ENCODE results near the gene RABAC1.

RABAC1 gene

DNA sequence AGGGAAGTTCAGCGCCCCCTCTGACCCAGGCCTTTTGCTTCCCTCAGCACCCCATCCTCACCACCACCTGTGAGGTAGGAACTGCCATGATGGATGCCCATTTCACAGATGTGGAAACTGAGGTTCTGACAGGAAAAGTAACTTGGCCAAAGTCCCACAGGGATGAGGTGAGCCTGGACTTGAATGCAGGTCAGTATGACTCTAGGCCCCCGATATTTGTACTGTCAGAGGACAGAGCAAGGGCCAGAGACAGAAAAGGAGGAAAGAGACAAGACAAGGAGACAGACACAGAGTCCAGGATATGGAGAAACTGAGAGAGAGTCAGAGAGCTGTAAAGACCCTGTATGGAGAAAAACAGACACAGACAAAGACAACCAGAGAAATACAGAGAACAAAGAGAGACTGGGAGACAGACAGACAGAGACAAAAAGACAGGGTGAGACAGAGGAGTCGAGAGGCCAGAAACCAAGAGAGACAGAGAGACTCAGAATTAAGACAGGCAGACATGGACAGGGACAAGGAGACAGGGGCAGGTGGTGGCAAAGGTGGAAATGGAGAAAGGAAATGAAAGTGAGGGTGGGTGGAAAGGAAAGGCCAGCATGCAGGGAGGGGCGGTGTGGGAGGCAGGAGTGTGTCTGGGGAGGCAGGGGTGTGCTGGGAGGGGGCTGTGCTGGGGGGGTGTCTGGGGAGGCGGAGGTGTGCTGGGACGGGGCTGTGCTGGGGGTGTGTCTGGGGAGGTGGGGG lies 35.9 kb downstream of the RABAC1 start:
- TF ChIP-seq, protein P1, sequence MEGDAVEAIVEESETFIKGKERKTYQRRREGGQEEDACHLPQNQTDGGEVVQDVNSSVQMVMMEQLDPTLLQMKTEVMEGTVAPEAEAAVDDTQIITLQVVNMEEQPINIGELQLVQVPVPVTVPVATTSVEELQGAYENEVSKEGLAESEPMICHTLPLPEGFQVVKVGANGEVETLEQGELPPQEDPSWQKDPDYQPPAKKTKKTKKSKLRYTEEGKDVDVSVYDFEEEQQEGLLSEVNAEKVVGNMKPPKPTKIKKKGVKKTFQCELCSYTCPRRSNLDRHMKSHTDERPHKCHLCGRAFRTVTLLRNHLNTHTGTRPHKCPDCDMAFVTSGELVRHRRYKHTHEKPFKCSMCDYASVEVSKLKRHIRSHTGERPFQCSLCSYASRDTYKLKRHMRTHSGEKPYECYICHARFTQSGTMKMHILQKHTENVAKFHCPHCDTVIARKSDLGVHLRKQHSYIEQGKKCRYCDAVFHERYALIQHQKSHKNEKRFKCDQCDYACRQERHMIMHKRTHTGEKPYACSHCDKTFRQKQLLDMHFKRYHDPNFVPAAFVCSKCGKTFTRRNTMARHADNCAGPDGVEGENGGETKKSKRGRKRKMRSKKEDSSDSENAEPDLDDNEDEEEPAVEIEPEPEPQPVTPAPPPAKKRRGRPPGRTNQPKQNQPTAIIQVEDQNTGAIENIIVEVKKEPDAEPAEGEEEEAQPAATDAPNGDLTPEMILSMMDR (conservative IDR thresholded peaks at IDR 0.05; ENCODE audit: low read depth, low read length) = no peak
- no peak for DNase-seq (ENCODE audit: low read depth)
- no peak overlapping the region for H3K4me3 ChIP-seq (ENCODE audit: low read depth, low read length)

DNA sequence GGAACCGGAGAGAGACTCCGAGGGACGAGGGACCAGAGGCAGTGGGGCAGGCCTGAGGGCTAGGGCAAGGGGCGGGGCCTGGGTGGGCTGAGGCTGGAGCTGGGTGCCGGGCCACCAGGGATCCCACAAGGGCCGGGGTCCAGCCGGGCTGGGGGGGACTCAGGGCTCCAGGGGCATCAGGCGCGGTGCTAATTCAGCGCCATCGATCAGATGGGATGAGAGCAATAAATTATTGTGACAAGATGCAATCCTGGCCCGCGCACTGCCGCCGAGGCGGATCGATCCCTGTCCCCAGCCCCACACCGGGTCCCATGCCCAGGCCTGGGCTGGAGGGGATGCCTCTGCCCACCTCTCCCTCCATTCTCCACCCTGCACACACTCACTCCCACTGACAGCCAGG lies 36.5 kb downstream of the RABAC1 start:
- DNase-seq (ENCODE audit: low read depth) = no peak
- H3K4me3 ChIP-seq (ENCODE audit: low read depth, low read length) = no peak overlapping the region
- TF ChIP-seq, protein P1 (conservative IDR thresholded peaks at IDR 0.05; ENCODE audit: low read depth, low read length) = no peak

DNA sequence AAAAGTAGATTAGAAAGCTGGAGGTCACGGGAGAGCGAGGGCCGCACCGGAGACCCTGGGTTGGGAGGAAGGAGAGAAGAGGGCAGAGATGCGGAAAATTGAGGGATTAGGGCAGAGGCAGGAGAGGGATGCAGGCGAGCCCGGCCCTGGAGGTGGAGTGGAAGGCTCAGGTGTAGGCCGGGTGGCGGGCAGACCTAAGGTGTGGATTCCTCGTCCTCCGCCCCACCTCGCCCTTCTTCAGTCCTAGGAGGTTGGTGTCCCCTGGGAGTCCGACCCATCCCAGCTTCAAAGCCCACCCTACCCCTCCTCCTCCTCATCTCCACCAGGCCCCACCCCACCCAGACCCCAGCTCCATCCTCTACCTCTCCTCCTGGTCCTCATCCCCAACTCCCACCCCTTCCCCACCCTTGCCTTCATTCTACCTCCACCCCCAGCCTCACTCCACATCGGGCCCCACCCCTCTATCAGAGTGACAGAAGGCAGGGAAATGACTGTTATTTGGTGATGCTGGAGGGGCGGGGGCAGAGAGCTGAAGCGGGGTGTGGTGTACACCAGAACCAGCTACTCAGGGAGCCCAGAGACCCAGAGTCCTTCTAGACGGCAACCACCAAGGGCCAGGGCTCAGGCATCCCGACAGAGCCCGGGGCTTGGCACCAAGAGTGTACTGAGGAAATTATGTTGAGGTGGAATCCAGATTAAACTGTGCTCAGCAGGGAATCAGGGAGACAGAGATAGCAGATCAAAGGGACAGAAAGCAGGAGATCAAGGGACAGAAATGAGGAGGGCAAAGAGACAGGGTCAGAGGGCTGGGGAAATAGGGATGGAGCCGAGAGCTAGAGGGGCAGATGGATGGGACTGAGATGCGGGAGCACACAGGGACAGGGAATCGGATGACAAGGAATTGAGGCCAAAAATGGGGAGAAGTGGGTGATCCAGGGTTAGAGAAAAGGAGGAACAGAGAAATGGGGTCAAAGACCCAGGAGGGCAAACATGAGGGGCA lies 37.2 kb downstream of the RABAC1 start:
- DNase-seq (ENCODE audit: low read depth) = no peak
- H3K4me3 ChIP-seq (ENCODE audit: low read depth, low read length) = no peak overlapping the region
- TF ChIP-seq, protein P1 (conservative IDR thresholded peaks at IDR 0.05; ENCODE audit: low read depth, low read length) = no peak

DNA sequence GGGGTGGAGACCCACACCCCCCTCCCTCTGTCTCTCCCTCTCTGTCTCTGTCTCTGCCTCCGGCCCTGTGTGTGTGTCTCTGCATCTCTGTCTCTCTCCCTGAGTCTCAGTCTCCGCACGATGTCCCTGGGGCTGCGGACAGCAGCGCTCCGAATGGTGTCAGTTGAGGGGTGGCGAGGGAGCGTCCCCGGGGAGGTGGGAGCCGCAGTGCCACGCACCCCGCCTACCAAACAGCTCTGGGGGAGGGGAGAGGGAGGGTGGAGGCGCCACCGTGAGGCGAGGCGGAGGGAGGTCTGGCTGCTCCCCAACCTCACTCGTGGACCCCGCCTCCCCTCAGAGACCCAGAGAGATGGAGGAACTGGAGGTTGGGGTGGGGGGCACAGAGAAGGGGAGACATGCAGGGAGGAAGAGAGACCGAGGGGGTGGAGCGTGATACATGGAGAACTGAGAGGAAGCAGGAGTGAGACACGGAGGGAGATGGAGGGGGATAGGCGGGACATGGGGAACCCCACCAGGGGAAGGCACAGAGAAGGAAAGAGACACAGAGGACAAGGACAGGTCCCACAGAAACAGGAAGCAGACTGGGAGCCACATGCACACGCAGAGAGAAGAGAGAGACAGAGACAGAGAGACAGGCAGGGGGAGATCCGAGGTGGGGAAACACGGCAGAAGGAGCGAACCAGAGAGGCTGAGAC lies 38.1 kb downstream of the RABAC1 start:
- DNase-seq (ENCODE audit: low read depth) = no peak
- TF ChIP-seq, protein P1 (conservative IDR thresholded peaks at IDR 0.05; ENCODE audit: low read depth, low read length) = no peak
- H3K4me3 ChIP-seq (ENCODE audit: low read depth, low read length) = no peak overlapping the region

DNA sequence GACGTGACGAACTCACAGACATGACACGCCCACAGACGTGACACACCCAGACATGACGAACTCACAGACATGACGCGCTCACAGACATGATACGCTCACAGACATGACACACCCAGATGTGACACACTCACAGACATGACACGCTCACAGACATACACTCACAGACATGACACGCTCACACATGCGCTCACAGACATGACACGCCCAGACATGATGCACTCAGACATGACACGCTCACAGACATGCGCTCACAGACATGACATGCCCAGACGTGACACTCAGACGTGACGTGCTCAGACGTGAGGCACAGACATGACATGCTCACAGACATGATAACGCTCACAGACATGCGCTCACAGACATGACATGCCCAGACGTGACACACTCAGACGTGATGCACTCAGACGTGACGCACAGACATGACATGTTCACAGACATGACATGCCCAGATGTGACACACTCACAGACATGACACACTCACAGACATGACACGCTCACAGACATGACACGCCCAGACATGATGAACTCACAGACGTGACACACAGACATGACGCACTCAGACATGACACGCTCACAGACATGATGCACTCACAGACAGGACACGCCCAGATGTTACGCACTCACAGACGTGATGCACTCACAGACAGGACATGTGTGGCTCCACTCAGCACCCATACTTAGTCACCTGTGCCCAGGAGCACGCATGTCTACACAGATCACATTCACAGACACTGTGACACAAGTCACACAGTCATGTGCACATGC lies 39.0 kb downstream of the RABAC1 start:
- H3K4me3 ChIP-seq (ENCODE audit: low read depth, low read length) = no peak overlapping the region
- DNase-seq (ENCODE audit: low read depth) = no peak
- TF ChIP-seq, protein P1 (conservative IDR thresholded peaks at IDR 0.05; ENCODE audit: low read depth, low read length) = no peak

DNA sequence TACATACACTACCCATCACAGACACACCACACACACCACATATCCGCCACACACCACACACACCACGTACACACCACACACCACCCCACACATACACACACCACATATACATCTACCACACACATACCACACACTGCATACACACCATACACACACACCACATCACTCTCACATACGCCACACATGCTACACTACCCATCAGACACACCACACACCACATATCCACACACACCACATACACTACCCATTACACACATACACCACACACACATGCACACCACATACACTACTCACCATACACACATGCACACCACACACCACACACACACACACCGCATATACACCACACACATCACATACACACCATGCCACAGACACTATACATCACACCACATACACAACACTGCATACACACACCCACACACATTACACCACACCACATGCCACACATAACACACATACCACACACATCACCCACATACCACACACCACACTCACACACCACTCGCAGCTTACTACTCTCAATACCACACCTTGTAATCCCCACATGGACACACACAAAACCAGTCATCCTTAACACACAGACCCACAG lies 40.4 kb downstream of the RABAC1 start:
- H3K4me3 ChIP-seq (ENCODE audit: low read depth, low read length) = no peak overlapping the region
- peak; percentile 30 for DNase-seq (ENCODE audit: low read depth)
- TF ChIP-seq, protein P1 (conservative IDR thresholded peaks at IDR 0.05; ENCODE audit: low read depth, low read length) = no peak
